Endodermal cell (in vitro differentiated cells): ENCODE measurements around the gene SURF2. TPM values are rescaled to one million over a fixed set of nuclear protein-coding genes. Genes with fewer than 3 reads are reported as not detected.

ENCODE experiments used
- DNase-seq: peaks from one replicate; pipeline ENCODE4 v3.0.0-alpha.2; 2017
- H3K27ac ChIP-seq: 2 replicates; pipeline ENCODE4 v1.5.1; 2013; ENCODE audit warnings: mild to moderate bottlenecking, low read depth, low read length, moderate library complexity
- H3K27me3 ChIP-seq: 2 replicates; pipeline ENCODE4 v1.6.1; 2013; ENCODE audit warnings: mild to moderate bottlenecking, low read length, moderate library complexity; ENCODE audit not compliant: insufficient read depth, control insufficient read depth, poor library complexity, severe bottlenecking
- H3K36me3 ChIP-seq: 2 replicates; pipeline ENCODE4 v1.7.0; 2013; ENCODE audit warnings: mild to moderate bottlenecking, low read length, moderate library complexity; ENCODE audit not compliant: control insufficient read depth, insufficient read depth
- H3K4me1 ChIP-seq: one replicate; pipeline ENCODE4 v1.7.0; 2013; ENCODE audit warnings: low read length; ENCODE audit not compliant: control insufficient read depth, insufficient read depth
- H3K4me3 ChIP-seq: 2 replicates; pipeline ENCODE4 v1.5.1; 2013; ENCODE audit warnings: mild to moderate bottlenecking, low read length, moderate library complexity
- H3K9ac ChIP-seq: 2 replicates; pipeline ENCODE4 v1.6.1; 2013; ENCODE audit warnings: mild to moderate bottlenecking, low read length, moderate library complexity; ENCODE audit not compliant: poor library complexity, severe bottlenecking; ENCODE audit errors: extremely low read depth
- H3K9me3 ChIP-seq: 2 replicates; pipeline ENCODE4 v1.6.1; 2013; ENCODE audit warnings: mild to moderate bottlenecking, low read length, moderate library complexity; ENCODE audit not compliant: control insufficient read depth
- H3K27ac Mint-ChIP-seq: 2 replicates; pipeline ENCODE4 v1.8.0; 2020; ENCODE audit warnings: mixed read lengths
- H3K27me3 Mint-ChIP-seq: 2 replicates; pipeline ENCODE4 v1.8.0; 2021; ENCODE audit warnings: mild to moderate bottlenecking, mixed read lengths; ENCODE audit not compliant: insufficient read depth
- H3K36me3 Mint-ChIP-seq: 2 replicates; pipeline ENCODE4 v1.8.0; 2020; ENCODE audit warnings: low read depth, mixed read lengths
- H3K4me1 Mint-ChIP-seq: 2 replicates; pipeline ENCODE4 v1.8.0; 2020; ENCODE audit warnings: mixed read lengths
- H3K4me3 Mint-ChIP-seq: 2 replicates; pipeline ENCODE4 v1.8.0; 2020; ENCODE audit warnings: mild to moderate bottlenecking, moderate library complexity, mixed read lengths
- H3K9me3 Mint-ChIP-seq: 2 replicates; pipeline ENCODE4 v1.8.0; 2020; ENCODE audit warnings: mild to moderate bottlenecking, mixed read lengths
- CTCF ChIP-seq: fragments of 200-600 bp; sonication (generic); conservative IDR thresholded peaks from 2 replicates; pipeline ENCODE4 v1.5.0; 2021; ENCODE audit warnings: antibody characterized with exemption, mild to moderate bottlenecking
- WGBS, 2 experiments: methylation state at CpG; one replicate each; pipeline versions ENCODE4 v1.1.5 to v1.1.7; 2013; ENCODE audit warnings: missing lambda C conversion rate in 2 of 2, mixed read lengths in 1 of 2; ENCODE audit not compliant: insufficient coverage in 1 of 2, insufficient read length in 1 of 2; 5-methylcytosine and 5-hydroxymethylcytosine counted together
- total RNA-seq, 2 donors: library from RNA; stranded (reverse); fragmentation: NEBNext Ultra II Directional in 1 of 2; extraction: Animal tissue kit (Norgen Biotek cat#: 25700) in 1 of 2; gene quantifications; 2 replicates in 1 of 2; 3 replicates in 1 of 2; pipeline ENCODE4 v1.2.1, GENCODE V29; 2021

The SURF2 gene
- total RNA-seq, 2 donors from 2014 or later = 18.0 to 25.9 TPM

- H3K27ac ChIP-seq = no peak overlapping the region
- TF ChIP-seq CTCF = no peak
- H3K36me3 Mint-ChIP-seq = no peaks in the 10 kb centered on the region
- H3K36me3 ChIP-seq = no peaks in the 10 kb centered on the region
- peaks cover 14% of the 10 kb centered on the region for H3K27me3 Mint-ChIP-seq
- no peak overlapping the region for H3K9ac ChIP-seq
- no peak overlapping the region for H3K4me3 Mint-ChIP-seq
- H3K4me3 ChIP-seq = no peak overlapping the region
- H3K4me1 Mint-ChIP-seq = no peaks in the 10 kb centered on the region
- no peak for DNase-seq
- no peaks in the 10 kb centered on the region for H3K9me3 Mint-ChIP-seq
- H3K9me3 ChIP-seq = no peaks in the 10 kb centered on the region
- no peaks in the 10 kb centered on the region for H3K4me1 ChIP-seq
- WGBS, 2 experiments = 86 to 87% methylated on average over 6 to 9 of the region's 9 CpGs
- no peak overlapping the region for H3K27ac Mint-ChIP-seq
- H3K27me3 ChIP-seq = no peaks in the 10 kb centered on the region
Measured at GRCh38 chr9:133397895-133398294, 41.5 kb downstream of the SURF2 start.

- no peak for DNase-seq
- no peak overlapping the region for H3K4me3 Mint-ChIP-seq
- Histone ChIP-seq H3K27ac (no peak overlapping the region), H3K27me3 (no peaks in the 10 kb centered on the region), H3K4me1 (no peaks in the 10 kb centered on the region), H3K9ac (no peak overlapping the region), H3K36me3 (peaks cover 2% of the 10 kb centered on the region), H3K9me3 (no peaks in the 10 kb centered on the region), H3K4me3 (no peak overlapping the region)
- 85 to 91% methylated on average over 6 to 12 of the region's 12 CpGs for WGBS, 2 experiments
- TF ChIP-seq CTCF = no peak
- peaks cover 9% of the 10 kb centered on the region for H3K36me3 Mint-ChIP-seq
- H3K27me3 Mint-ChIP-seq = peaks cover 5% of the 10 kb centered on the region
- no peaks in the 10 kb centered on the region for H3K4me1 Mint-ChIP-seq
- no peak overlapping the region for H3K27ac Mint-ChIP-seq
- H3K9me3 Mint-ChIP-seq = no peaks in the 10 kb centered on the region
Measured at GRCh38 chr9:133400292-133400691, 43.9 kb downstream of the SURF2 start.

DNA sequence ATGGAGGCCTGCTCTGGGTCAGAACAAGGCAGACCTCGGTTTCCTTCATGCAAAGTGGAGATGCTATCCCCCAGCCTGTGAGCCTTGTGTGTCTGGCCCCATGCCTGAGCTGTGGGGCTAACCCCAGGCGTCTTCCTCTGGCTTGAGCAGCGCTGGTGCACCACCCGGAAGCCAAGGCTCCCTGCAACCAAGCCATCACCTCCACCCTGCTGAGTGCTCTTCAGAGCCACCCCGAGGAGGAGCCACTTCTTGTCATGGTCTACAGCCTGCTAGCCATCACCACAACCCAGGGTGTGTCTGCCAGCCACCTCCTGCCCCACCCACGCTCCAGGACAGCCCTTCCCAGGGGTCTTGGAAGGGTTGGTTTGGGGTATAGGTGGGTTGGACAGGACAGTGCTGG lies 45.2 kb downstream of the SURF2 start:
- 91 to 92% methylated on average over 2 to 6 of the region's 6 CpGs for WGBS, 2 experiments
- Mint-ChIP-seq H3K27me3 (no peaks in the 10 kb centered on the region), H3K27ac (no peak overlapping the region), H3K4me3 (no peak overlapping the region), H3K4me1 (no peaks in the 10 kb centered on the region), H3K9me3 (no peaks in the 10 kb centered on the region), H3K36me3 (peaks cover 22% of the 10 kb centered on the region)
- H3K36me3 ChIP-seq = peaks cover 15% of the 10 kb centered on the region
- H3K4me3 ChIP-seq = no peak overlapping the region
- no peaks in the 10 kb centered on the region for H3K4me1 ChIP-seq
- no peaks in the 10 kb centered on the region for H3K27me3 ChIP-seq
- no peaks in the 10 kb centered on the region for H3K9me3 ChIP-seq
- H3K9ac ChIP-seq = no peak overlapping the region
- no peak for DNase-seq
- no peak for TF ChIP-seq CTCF
- H3K27ac ChIP-seq = no peak overlapping the region
